Liver (tissue), 9 donors: ENCODE data around the gene CAPN3. TPM values are rescaled to one million over a fixed set of nuclear protein-coding genes. Genes with fewer than 3 reads are reported as not detected.

Source experiments
- DNase-seq: peaks from one replicate; pipeline ENCODE4 v3.0.0-alpha.2; 2017; ENCODE audit warnings: low spot score
- H3K27ac ChIP-seq, 2 donors: one replicate each; pipeline ENCODE4 v1.7.0; 2013; ENCODE audit warnings: inconsistent platforms in 2 of 2, low read length in 2 of 2, control low read depth in 1 of 2, low read depth in 1 of 2, mild to moderate bottlenecking in 1 of 2
- H3K27me3 ChIP-seq, 4 donors: one replicate each; pipeline versions ENCODE4 v1.6.1 to v1.7.0; 2013; ENCODE audit warnings: low read length in 3 of 4, inconsistent platforms in 1 of 4, mild to moderate bottlenecking in 1 of 4, moderate library complexity in 1 of 4; ENCODE audit not compliant: control insufficient read depth in 4 of 4, insufficient read depth in 4 of 4
- H3K36me3 ChIP-seq, 4 donors: one replicate each; pipeline versions ENCODE4 v1.6.1 to v1.7.0; 2013; ENCODE audit warnings: low read length in 3 of 4, mild to moderate bottlenecking in 3 of 4, low read depth in 1 of 4, moderate library complexity in 1 of 4; ENCODE audit not compliant: control insufficient read depth in 4 of 4, insufficient read depth in 3 of 4
- H3K4me1 ChIP-seq, 4 donors: one replicate each; pipeline versions ENCODE4 v1.6.1 to v1.7.0; 2013; ENCODE audit warnings: low read length in 3 of 4, mild to moderate bottlenecking in 3 of 4, moderate library complexity in 1 of 4; ENCODE audit not compliant: control insufficient read depth in 4 of 4, insufficient read depth in 4 of 4
- H3K4me3 ChIP-seq, 3 donors: one replicate each; pipeline versions ENCODE4 v1.6.1 to v1.7.0; 2013; ENCODE audit warnings: low read length in 3 of 3, control low read depth in 1 of 3, low read depth in 1 of 3, mild to moderate bottlenecking in 1 of 3
- H3K9ac ChIP-seq, 2 donors: one replicate each; pipeline ENCODE4 v1.7.0; 2013; ENCODE audit warnings: low read length in 2 of 2, mild to moderate bottlenecking in 2 of 2, moderate library complexity in 2 of 2, control low read depth in 1 of 2, low read depth in 1 of 2
- H3K9me3 ChIP-seq, 4 donors: one replicate each; pipeline versions ENCODE4 v1.6.1 to v1.7.0; 2013; ENCODE audit warnings: low read length in 3 of 4; ENCODE audit not compliant: control insufficient read depth in 4 of 4
- CTCF ChIP-seq: fragments of 150-350 bp; IDR thresholded peaks from 2 replicates; pipeline ENCODE4 v1.5.1; 2017; ENCODE audit warnings: improper control_type of control experiment, low read depth, low read length; ENCODE audit not compliant: missing input control
- FOXA1 ChIP-seq: IDR thresholded peaks from 2 replicates; pipeline ENCODE4 v1.6.1; 2016; ENCODE audit warnings: antibody characterized with exemption
- FOXA2 ChIP-seq: IDR thresholded peaks from 2 replicates; pipeline ENCODE4 v1.6.1; 2016; ENCODE audit warnings: antibody characterized with exemption
- MAX ChIP-seq: IDR thresholded peaks from 2 replicates; pipeline ENCODE4 v1.6.1; 2016; ENCODE audit warnings: antibody characterized with exemption
- NR2F2 ChIP-seq: IDR thresholded peaks from 2 replicates; pipeline ENCODE4 v1.6.1; 2016; ENCODE audit warnings: antibody characterized with exemption
- RAD21 ChIP-seq, 2 donors: IDR thresholded peaks; 2 replicates each; pipeline ENCODE4 v1.6.1; 2016; ENCODE audit warnings: antibody characterized with exemption in 2 of 2, mild to moderate bottlenecking in 2 of 2
- RXRA ChIP-seq, 2 donors: IDR thresholded peaks; 2 replicates each; pipeline ENCODE4 v1.6.1; 2017 to 2018; ENCODE audit warnings: antibody characterized with exemption in 2 of 2, mild to moderate bottlenecking in 1 of 2
- SP1 ChIP-seq: IDR thresholded peaks from 2 replicates; pipeline ENCODE4 v1.6.1; 2018; ENCODE audit warnings: antibody characterized with exemption, mild to moderate bottlenecking
- TAF1 ChIP-seq: conservative IDR thresholded peaks from 2 replicates; pipeline ENCODE4 v1.6.1; 2016; ENCODE audit warnings: antibody characterized with exemption, mild to moderate bottlenecking
- ZBTB33 ChIP-seq: IDR thresholded peaks from 2 replicates; pipeline ENCODE4 v1.6.1; 2016; ENCODE audit warnings: antibody characterized with exemption
- WGBS: extraction: QIAGEN DNeasy Blood & Tissue Kit; methylation state at CpG from one replicate; pipeline ENCODE4 v1.1.7; 2013; 5-methylcytosine and 5-hydroxymethylcytosine counted together
- polyA plus RNA-seq, 2 donors: library from polyadenylated mRNA; stranded (reverse) in 1 of 2; unstranded in 1 of 2; fragments of 200-250 nt in 1 of 2; fragments of >200 nt in 1 of 2; fragmentation: Nextera tagmentation in 1 of 2; extraction: Ambion mirVana in 1 of 2; gene quantifications; one replicate each; pipeline versions ENCODE4 v1.2.1 to v1.2.3, GENCODE V29; 2013 to 2015
- total RNA-seq, 2 donors: library from RNA; depleted of rRNA; stranded (reverse); fragments of >200 nt; gene quantifications; one replicate each; pipeline ENCODE4 v1.2.3, GENCODE V29; 2014
- TF ChIP-seq, protein P1 (sequence below): IDR thresholded peaks from 2 replicates; pipeline ENCODE4 v1.6.1; 2016; ENCODE audit warnings: antibody characterized with exemption
- TF ChIP-seq, protein P2 (sequence below): IDR thresholded peaks from 2 replicates; pipeline ENCODE4 v1.6.1; 2016; ENCODE audit warnings: antibody characterized with exemption, mild to moderate bottlenecking
- donor health status: healthy.
- donor health status: healthy.
- donor health status: healthy.
- donor health status: healthy.
- donor health status: healthy.

CAPN3 gene
- total and polyA plus RNA-seq, 4 donors = 2.0 to 6.1 (median 4.2) TPM

- WGBS = 80% methylated on average over 2 of the region's 2 CpGs
- peaks cover 0 to 9% (median 6%) of the 10 kb centered on the region in 4 donors for H3K4me1 ChIP-seq
- no peak overlapping the region for H3K9ac ChIP-seq
- H3K4me3 ChIP-seq = no peak overlapping the region
- TF ChIP-seq, protein P1, sequence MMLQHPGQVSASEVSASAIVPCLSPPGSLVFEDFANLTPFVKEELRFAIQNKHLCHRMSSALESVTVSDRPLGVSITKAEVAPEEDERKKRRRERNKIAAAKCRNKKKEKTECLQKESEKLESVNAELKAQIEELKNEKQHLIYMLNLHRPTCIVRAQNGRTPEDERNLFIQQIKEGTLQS = no peak
- TF ChIP-seq NR2F2 = no peak
- no peak for TF ChIP-seq RAD21 (IDR thresholded peaks at IDR 0.05)
- TF ChIP-seq FOXA2 = no peak
- TF ChIP-seq, protein P2, sequence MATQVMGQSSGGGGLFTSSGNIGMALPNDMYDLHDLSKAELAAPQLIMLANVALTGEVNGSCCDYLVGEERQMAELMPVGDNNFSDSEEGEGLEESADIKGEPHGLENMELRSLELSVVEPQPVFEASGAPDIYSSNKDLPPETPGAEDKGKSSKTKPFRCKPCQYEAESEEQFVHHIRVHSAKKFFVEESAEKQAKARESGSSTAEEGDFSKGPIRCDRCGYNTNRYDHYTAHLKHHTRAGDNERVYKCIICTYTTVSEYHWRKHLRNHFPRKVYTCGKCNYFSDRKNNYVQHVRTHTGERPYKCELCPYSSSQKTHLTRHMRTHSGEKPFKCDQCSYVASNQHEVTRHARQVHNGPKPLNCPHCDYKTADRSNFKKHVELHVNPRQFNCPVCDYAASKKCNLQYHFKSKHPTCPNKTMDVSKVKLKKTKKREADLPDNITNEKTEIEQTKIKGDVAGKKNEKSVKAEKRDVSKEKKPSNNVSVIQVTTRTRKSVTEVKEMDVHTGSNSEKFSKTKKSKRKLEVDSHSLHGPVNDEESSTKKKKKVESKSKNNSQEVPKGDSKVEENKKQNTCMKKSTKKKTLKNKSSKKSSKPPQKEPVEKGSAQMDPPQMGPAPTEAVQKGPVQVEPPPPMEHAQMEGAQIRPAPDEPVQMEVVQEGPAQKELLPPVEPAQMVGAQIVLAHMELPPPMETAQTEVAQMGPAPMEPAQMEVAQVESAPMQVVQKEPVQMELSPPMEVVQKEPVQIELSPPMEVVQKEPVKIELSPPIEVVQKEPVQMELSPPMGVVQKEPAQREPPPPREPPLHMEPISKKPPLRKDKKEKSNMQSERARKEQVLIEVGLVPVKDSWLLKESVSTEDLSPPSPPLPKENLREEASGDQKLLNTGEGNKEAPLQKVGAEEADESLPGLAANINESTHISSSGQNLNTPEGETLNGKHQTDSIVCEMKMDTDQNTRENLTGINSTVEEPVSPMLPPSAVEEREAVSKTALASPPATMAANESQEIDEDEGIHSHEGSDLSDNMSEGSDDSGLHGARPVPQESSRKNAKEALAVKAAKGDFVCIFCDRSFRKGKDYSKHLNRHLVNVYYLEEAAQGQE = no peak
- TF ChIP-seq FOXA1 = no peak
- TF ChIP-seq SP1 = no peak
- no peak for TF ChIP-seq RXRA (IDR thresholded peaks at IDR 0.05)
- TF ChIP-seq CTCF = no peak
- TF ChIP-seq MAX = no peak
- TF ChIP-seq ZBTB33 = no peak
- no peak for TF ChIP-seq TAF1
- no peak for DNase-seq
- H3K27me3 ChIP-seq = no peaks in the 10 kb centered on the region
- no peaks in the 10 kb centered on the region for H3K9me3 ChIP-seq
- H3K36me3 ChIP-seq = peaks cover 12 to 42% (median 36%) of the 10 kb centered on the region in 4 donors
- H3K27ac ChIP-seq = no peak overlapping the region
Measured at GRCh38 chr15:42413920-42414319, 54.6 kb downstream of the CAPN3 start.

DNA sequence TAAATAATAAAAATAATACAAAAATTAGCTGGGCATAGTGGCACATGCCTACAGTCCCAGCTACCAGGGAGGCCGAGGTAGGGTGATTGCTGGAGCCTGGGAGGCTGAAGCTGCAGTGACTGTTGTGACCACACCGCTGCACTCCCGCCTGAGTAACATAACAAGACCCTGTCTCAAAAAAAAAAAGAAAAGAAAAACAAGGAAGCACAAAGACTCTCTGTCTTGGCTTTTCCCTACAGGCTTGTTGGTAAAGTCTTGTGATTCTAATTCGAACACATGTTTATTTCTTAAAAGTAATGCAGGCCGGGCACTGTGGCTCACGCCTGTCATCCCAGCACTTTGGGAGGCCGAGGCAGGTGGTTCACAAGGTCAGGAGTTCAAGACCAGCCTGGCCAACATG is 60.1 kb downstream of the CAPN3 start:
- peaks cover 15 to 67% (median 56%) of the 10 kb centered on the region in 4 donors for H3K36me3 ChIP-seq
- no peaks in the 10 kb centered on the region for H3K4me1 ChIP-seq
- no peak for TF ChIP-seq CTCF
- TF ChIP-seq FOXA2 = no peak
- TF ChIP-seq RXRA (IDR thresholded peaks at IDR 0.05) = no peak
- no peak for TF ChIP-seq MAX
- H3K27me3 ChIP-seq = no peaks in the 10 kb centered on the region
- H3K9me3 ChIP-seq = no peaks in the 10 kb centered on the region
- no peak for DNase-seq
- no peak overlapping the region for H3K27ac ChIP-seq
- no peak overlapping the region for H3K4me3 ChIP-seq
- no peak overlapping the region for H3K9ac ChIP-seq
- WGBS = 90% methylated on average over 7 of the region's 7 CpGs
